Measurements from ENCODE around the gene PCMT1.
"Not testable (repeated sequence)": the region's sequence is repeated elsewhere in the genome, so short reads cannot be mapped to it uniquely, and the experiment has no call there.

PCMT1 gene

DNA sequence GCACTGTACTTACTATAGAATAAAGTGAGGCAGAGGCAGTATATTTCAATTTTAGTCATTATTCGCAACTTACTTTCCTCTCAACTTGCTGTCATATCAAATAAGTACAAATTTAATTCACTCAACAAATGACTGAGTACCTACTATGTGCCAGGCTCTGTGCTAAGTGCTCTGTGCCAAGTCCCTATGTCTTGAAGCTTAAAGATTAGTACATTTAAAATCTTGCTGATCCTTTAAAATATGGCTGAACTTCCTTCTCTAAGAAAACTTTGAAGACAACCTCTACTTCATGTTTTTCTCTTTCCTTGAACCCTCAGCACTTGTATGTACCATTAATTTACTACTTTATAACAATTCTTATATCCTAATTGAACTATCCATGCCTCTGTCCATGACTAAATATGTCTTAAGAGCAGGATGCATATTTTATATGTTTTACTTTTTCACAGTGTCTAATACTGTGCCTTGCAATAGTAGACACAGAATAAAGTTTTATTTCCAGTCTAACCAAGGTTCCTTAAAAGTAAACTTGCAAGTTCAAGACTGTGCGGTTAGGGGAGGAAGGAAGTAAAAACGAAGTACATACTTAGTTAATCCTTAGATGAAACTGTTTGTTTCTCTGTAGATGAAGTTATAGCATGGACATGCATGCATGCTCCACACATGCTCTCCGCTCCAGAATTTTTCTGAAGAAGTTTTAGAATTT, 21.6 kb upstream of the PCMT1 start:
- TF ChIP-seq, protein P1, sequence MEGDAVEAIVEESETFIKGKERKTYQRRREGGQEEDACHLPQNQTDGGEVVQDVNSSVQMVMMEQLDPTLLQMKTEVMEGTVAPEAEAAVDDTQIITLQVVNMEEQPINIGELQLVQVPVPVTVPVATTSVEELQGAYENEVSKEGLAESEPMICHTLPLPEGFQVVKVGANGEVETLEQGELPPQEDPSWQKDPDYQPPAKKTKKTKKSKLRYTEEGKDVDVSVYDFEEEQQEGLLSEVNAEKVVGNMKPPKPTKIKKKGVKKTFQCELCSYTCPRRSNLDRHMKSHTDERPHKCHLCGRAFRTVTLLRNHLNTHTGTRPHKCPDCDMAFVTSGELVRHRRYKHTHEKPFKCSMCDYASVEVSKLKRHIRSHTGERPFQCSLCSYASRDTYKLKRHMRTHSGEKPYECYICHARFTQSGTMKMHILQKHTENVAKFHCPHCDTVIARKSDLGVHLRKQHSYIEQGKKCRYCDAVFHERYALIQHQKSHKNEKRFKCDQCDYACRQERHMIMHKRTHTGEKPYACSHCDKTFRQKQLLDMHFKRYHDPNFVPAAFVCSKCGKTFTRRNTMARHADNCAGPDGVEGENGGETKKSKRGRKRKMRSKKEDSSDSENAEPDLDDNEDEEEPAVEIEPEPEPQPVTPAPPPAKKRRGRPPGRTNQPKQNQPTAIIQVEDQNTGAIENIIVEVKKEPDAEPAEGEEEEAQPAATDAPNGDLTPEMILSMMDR (IDR thresholded peaks at IDR 0.05; ENCODE audit: insufficient read depth, low read length, missing control alignments): no peak
- CTCF ChIA-PET: interaction anchor here (5.3 kb wide), 1 partner anchor 19 kb away, joined by 25 read pairs; the partner anchor contains the start of gene NUP43
- POLR2A ChIA-PET: no interaction called here

DNA sequence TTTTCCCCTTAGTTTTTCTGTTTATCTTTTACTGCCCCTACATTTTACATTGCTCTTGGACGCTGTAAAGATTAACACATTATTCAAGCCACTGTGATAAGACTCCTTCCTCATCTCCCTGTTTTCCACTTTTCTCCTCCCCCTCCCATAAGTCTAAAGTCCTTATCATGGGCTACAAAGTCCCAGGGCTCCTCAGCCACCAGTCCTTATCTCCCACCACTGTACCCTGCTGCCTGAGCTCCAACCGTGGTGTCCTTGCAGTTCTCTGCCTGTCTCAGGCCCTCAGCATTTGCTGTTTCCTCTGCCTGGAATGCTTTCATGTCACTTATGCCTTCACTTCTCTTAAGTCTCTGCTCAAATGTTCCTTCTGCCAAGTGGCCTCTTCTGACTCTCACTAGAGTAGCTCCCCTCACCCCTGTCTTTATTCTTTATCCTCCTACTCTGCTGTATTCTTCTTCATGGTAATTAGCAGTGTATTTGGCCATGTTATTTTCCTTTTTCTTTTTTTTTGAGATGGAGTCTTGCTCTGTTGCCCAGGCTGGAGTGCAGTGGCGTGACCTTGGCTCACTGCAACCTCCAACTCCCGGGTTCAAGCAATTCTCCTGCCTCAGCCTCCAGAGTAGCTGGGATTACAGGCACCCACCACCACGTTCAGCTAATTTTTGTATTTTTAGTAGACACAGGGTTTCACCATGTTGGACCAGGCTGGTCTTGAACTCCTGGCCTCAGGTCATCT, 20.9 kb upstream of the PCMT1 start:
- CTCF ChIA-PET: no interaction called here
- no peak for DNase-seq (ENCODE audit: low read depth, low spot score)
- no peak overlapping the region for H3K4me3 ChIP-seq (ENCODE audit: low read depth, low read length)
- TF ChIP-seq, protein P1 (IDR thresholded peaks at IDR 0.05; ENCODE audit: insufficient read depth, low read length, missing control alignments): no peak
- POLR2A ChIA-PET: no interaction called here

More for the DNA sequence above, 21.6 kb upstream of the PCMT1 start:
- no peak overlapping the region for H3K4me3 ChIP-seq (ENCODE audit: low read depth, low read length)
- no peak for DNase-seq (ENCODE audit: low read depth, low spot score)

DNA sequence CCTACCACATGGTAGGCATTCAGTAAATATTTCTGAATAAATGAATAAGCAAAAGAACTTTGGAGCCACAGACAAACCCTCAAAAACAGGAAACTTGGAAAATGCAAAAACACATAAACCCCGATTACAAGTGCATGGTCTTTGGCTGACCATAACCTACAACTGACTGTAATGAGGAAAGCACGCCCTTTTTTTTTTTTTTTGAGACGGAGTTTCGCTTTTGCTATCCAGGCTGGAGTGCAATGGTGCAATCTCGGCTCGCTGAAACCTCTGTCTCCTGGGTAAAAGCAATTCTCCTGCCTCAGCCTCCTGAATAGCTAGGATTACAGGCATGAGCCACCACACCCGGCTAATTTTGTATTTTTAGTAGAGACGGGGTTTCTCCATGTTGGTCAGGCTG, 19.7 kb upstream of the PCMT1 start:
- CTCF ChIA-PET: no interaction called here
- no peak overlapping the region for H3K4me3 ChIP-seq (ENCODE audit: low read depth, low read length)
- no peak for DNase-seq (ENCODE audit: low read depth, low spot score)
- TF ChIP-seq, protein P1 (IDR thresholded peaks at IDR 0.05; ENCODE audit: insufficient read depth, low read length, missing control alignments): no peak
- POLR2A ChIA-PET: interaction anchor here (0.7 kb wide), 1 partner anchor 13 kb away, joined by 3 read pairs; no protein-coding TSS in a partner anchor

DNA sequence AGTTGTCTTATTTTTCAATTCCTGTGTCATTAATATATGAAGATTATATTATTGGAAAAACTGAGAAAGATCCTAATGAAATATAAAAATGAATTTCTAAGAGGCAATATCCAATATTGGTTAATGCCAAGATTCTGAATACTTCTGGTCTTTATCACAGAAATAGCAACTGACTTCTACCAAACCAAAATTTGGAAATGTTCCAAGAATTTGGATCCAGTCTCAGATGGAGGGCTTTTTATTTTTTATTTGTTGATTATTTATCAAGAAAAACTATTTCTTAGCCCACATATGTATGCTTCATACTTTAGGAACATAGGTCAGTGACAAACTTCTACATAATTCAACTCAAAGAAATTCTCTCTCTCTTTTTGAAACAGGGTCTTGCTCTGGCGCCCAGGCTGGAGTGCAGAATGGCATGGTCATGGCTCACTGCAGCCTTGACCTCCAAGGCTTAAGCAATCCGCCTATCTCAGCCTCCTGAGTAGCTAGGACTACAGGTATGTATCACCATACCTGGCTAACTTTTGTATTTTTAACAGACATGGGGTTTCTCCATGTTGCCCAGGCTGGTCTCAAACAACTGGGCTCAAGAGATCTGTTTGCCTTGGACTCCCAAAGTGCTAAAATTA, 16.3 kb upstream of the PCMT1 start:
- H3K4me3 ChIP-seq (ENCODE audit: low read depth, low read length): no peak overlapping the region
- CTCF ChIA-PET: interaction anchor here (4.6 to 7.3 kb wide), 2 partner anchors 9 to 13 kb away, joined by 22 to 37 read pairs; partner anchors contain the start of gene NUP43
- POLR2A ChIA-PET: interaction anchor here (0.6 kb wide), 1 partner anchor 12 kb away, joined by 3 read pairs; no protein-coding TSS in a partner anchor
- TF ChIP-seq, protein P1 (IDR thresholded peaks at IDR 0.05; ENCODE audit: insufficient read depth, low read length, missing control alignments): no peak
- no peak for DNase-seq (ENCODE audit: low read depth, low spot score)

DNA sequence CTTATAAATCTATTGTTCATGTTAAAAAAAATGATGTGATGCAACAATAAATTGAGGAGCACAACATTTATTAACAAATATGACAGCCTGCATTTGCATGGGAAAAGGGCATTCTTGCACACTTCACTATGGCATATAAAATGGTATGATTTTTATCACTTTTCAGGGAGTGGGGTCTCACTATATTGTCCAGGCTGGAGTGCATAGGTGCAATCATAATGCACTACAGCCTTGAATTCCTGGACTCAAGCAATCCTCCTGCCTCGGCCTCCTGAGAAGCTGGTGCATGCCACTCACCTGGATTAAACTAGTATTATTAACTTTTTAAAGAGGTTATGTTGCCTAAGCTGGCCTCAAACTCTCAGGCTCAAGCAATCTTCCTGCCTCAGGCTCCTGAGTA, 14.6 kb upstream of the PCMT1 start:
- TF ChIP-seq, protein P1 (IDR thresholded peaks at IDR 0.05; ENCODE audit: insufficient read depth, low read length, missing control alignments): no peak
- DNase-seq (ENCODE audit: low read depth, low spot score): no peak
- no peak overlapping the region for H3K4me3 ChIP-seq (ENCODE audit: low read depth, low read length)
- ChIA-PET CTCF (interaction anchor here (4.6 to 7.3 kb wide), 2 partner anchors 11 kb away, joined by 22 to 37 read pairs; partner anchors contain the start of gene NUP43), POLR2A (no interaction called here)

DNA sequence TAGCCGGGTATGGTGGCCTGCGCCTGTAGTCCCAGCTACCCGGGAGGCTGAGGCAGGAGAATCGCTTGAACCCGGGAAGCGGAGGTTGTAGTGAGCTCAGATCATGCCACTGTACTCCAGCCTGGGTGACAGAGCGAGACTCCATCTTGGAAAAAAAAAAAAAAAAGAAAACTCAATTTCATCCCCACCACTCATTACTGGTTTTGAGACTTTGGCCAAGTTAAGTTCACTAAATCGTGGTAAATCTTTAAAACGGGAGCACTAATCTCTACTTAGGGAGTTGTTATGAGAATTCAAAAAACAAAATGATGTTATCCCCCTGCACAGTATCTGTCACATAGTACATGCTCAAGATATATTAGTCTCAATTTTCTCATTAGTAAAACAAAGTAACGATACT, 4.3 kb upstream of the PCMT1 start:
- DNase-seq (ENCODE audit: low read depth, low spot score); H3K4me3 ChIP-seq (ENCODE audit: low read depth, low read length): not testable (repeated sequence)
- CTCF ChIA-PET: interaction anchor here (0.9 to 4.2 kb wide), 3 partner anchors 12 to 24 kb away, joined by 3 to 37 read pairs (median 25); no protein-coding TSS in a partner anchor
- POLR2A ChIA-PET: interaction anchor here (0.5 to 0.7 kb wide), 2 partner anchors 13 to 17 kb away, joined by 3 read pairs; no protein-coding TSS in a partner anchor

All from AG04449 (cell line).